Measurements from ENCODE around the gene HAND2.

The HAND2 gene

GRCh38 chr4:173488074-173488473 lies 42.0 kb downstream of the HAND2 start:
- no peak for TF ChIP-seq EGR1 (IDR thresholded peaks at IDR 0.05)
- no peak for TF ChIP-seq TEAD4 (IDR thresholded peaks at IDR 0.05)

- TF ChIP-seq NFIC (IDR thresholded peaks at IDR 0.05) (no peak), REST (IDR thresholded peaks at IDR 0.05; ENCODE audit: low read depth) (no peak), EP300 (IDR thresholded peaks at IDR 0.05; ENCODE audit: borderline replicate concordance) (no peak), TCF12 (IDR thresholded peaks at IDR 0.05; ENCODE audit: low read depth) (no peak), FOXM1 (IDR thresholded peaks at IDR 0.05; ENCODE audit: borderline replicate concordance, low read depth) (no peak), TAF1 (IDR thresholded peaks at IDR 0.05; ENCODE audit: low read depth) (no peak), USF1 (IDR thresholded peaks at IDR 0.05) (no peak)
Measured at GRCh38 chr4:173486714-173487392, 43.2 kb downstream of the HAND2 start.

- no peak for TF ChIP-seq NFIC (IDR thresholded peaks at IDR 0.05)
- no peak for TF ChIP-seq CEBPB (IDR thresholded peaks at IDR 0.05)
- TF ChIP-seq MAX (IDR thresholded peaks at IDR 0.05): no peak
- no peak for TF ChIP-seq TEAD4 (IDR thresholded peaks at IDR 0.05)
- no peak for TF ChIP-seq REST (IDR thresholded peaks at IDR 0.05; ENCODE audit: low read depth)
- TF ChIP-seq CREB1 (IDR thresholded peaks at IDR 0.05; ENCODE audit: low read depth): no peak
Measured at GRCh38 chr4:173485164-173485563, 44.9 kb downstream of the HAND2 start.

- TF ChIP-seq CREB1 (IDR thresholded peaks at IDR 0.05; ENCODE audit: low read depth) (no peak), FOXM1 (IDR thresholded peaks at IDR 0.05; ENCODE audit: borderline replicate concordance, low read depth) (no peak), YY1 (IDR thresholded peaks at IDR 0.05; ENCODE audit: low read depth) (no peak), NFIC (IDR thresholded peaks at IDR 0.05) (no peak)
Measured at GRCh38 chr4:173482330-173482931, 47.6 kb downstream of the HAND2 start.

GRCh38 chr4:173478913-173479283 lies 51.1 kb downstream of the HAND2 start:
- no peak for TF ChIP-seq NFIC (IDR thresholded peaks at IDR 0.05)

- TF ChIP-seq FOXM1 (IDR thresholded peaks at IDR 0.05; ENCODE audit: borderline replicate concordance, low read depth) (no peak), MAX (IDR thresholded peaks at IDR 0.05) (no peak)
Measured at GRCh38 chr4:173478201-173478912, 51.7 kb downstream of the HAND2 start.

GRCh38 chr4:173477016-173477415 lies 53.0 kb downstream of the HAND2 start:
- TF ChIP-seq REST (IDR thresholded peaks at IDR 0.05; ENCODE audit: low read depth): no peak
- TF ChIP-seq EGR1 (IDR thresholded peaks at IDR 0.05): no peak
- TF ChIP-seq EP300 (IDR thresholded peaks at IDR 0.05; ENCODE audit: borderline replicate concordance): no peak
- no peak for TF ChIP-seq TCF12 (IDR thresholded peaks at IDR 0.05; ENCODE audit: low read depth)
- no peak for TF ChIP-seq USF1 (IDR thresholded peaks at IDR 0.05)
- no peak for TF ChIP-seq ZBTB7A (IDR thresholded peaks at IDR 0.05; ENCODE audit: low read depth)
- TF ChIP-seq CEBPB (IDR thresholded peaks at IDR 0.05): no peak
- no peak for TF ChIP-seq FOXM1 (IDR thresholded peaks at IDR 0.05; ENCODE audit: borderline replicate concordance, low read depth)
- TF ChIP-seq YY1 (IDR thresholded peaks at IDR 0.05; ENCODE audit: low read depth): no peak
- no peak for TF ChIP-seq CREB1 (IDR thresholded peaks at IDR 0.05; ENCODE audit: low read depth)
- TF ChIP-seq TEAD4 (IDR thresholded peaks at IDR 0.05): no peak

Measured in Ishikawa (cell line).